ENCODE data around the gene JMJD1C.

DNA sequence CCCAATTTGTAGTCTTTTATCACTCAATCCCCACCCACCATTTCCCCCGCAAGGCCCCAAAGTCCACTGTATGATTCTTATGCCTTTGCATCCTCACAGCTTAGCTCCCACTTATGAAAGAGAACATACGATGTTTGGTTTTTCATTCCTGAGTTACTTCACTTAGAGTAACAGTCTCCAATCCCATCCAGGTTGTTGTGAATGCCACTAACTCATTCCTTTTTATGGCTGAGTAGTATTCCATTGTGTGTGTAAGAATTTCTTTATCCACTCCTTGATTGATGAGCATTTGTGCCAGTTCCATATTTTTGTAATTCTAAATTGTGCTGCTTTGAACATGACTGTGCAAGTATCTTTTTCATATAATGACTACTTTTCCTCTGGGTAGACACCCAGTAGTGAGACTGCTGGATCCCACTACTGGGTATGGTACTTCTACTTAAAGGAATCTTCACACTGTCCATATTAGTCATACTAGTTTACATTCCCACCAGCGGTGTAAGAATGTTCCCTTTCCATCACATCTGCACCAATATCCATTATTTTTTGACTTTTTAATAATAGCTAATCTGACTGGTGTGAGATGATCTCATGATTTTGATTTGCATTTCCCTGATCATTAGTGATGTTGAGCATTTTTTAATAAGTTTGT, 152.6 kb downstream of the JMJD1C start:
- TF ChIP-seq, protein P1, sequence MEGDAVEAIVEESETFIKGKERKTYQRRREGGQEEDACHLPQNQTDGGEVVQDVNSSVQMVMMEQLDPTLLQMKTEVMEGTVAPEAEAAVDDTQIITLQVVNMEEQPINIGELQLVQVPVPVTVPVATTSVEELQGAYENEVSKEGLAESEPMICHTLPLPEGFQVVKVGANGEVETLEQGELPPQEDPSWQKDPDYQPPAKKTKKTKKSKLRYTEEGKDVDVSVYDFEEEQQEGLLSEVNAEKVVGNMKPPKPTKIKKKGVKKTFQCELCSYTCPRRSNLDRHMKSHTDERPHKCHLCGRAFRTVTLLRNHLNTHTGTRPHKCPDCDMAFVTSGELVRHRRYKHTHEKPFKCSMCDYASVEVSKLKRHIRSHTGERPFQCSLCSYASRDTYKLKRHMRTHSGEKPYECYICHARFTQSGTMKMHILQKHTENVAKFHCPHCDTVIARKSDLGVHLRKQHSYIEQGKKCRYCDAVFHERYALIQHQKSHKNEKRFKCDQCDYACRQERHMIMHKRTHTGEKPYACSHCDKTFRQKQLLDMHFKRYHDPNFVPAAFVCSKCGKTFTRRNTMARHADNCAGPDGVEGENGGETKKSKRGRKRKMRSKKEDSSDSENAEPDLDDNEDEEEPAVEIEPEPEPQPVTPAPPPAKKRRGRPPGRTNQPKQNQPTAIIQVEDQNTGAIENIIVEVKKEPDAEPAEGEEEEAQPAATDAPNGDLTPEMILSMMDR (conservative IDR thresholded peaks at IDR 0.05; ENCODE audit: low read depth, low read length): no peak
- TF ChIP-seq EZH2 (IDR thresholded peaks at IDR 0.05; ENCODE audit: low read length, unreplicated experiment) (no peak), EZH2phosphoT487 (IDR thresholded peaks at IDR 0.05; ENCODE audit: borderline replicate concordance, low read length) (no peak)

All from PC-3 (cell line).